Activated T-cell treated with anti-CD3 and anti-CD28 coated beads, Interleukin-2, amount 50 U/mL, for 1 hour (primary cell): Measurements from ENCODE around the gene TNPO2.

Experiments
- DNase-seq: peaks from one replicate; pipeline ENCODE4 v3.0.0-alpha.2; 2020

Gene TNPO2

GRCh38 chr19:12723641-12724426, at the start of gene TNPO2:
TNPO2 (minus strand) TSS chr19:12723932; CDS start chr19:12720977, 2,955 bp downstream.
- DNase-seq = peak; percentile 67

GRCh38 chr19:12772323-12772722, 48.6 kb upstream of the TNPO2 start:
- DNase-seq = no peak

GRCh38 chr19:12770922-12771321, 47.2 kb upstream of the TNPO2 start:
- DNase-seq = no peak

- DNase-seq = peak; percentile 55
These were observed 46.0 kb upstream of the TNPO2 start for GRCh38 chr19:12769689-12770088.

- DNase-seq = no peak
These were observed 43.9 kb upstream of the TNPO2 start for GRCh38 chr19:12767666-12768065.

GRCh38 chr19:12767150-12767549, 43.4 kb upstream of the TNPO2 start:
- no peak for DNase-seq

GRCh38 chr19:12766051-12766521, 42.4 kb upstream of the TNPO2 start:
- peak; percentile 90 for DNase-seq

- no peak for DNase-seq
These were observed 41.0 kb upstream of the TNPO2 start for GRCh38 chr19:12764698-12765097.

- no peak for DNase-seq
These were observed 39.4 kb upstream of the TNPO2 start for GRCh38 chr19:12763100-12763499.

- DNase-seq = no peak
These were observed 36.0 kb upstream of the TNPO2 start for GRCh38 chr19:12759686-12760085.

GRCh38 chr19:12757544-12758274, 34.0 kb upstream of the TNPO2 start:
- peak; percentile 73 for DNase-seq

GRCh38 chr19:12756150-12756883, 32.6 kb upstream of the TNPO2 start:
- no peak for DNase-seq

- no peak for DNase-seq
These were observed 30.9 kb upstream of the TNPO2 start for GRCh38 chr19:12754465-12755196.

- no peak for DNase-seq
These were observed 28.5 kb upstream of the TNPO2 start for GRCh38 chr19:12752056-12752781.

GRCh38 chr19:12751635-12752034, 27.9 kb upstream of the TNPO2 start, which contains the start of gene BEST2:
BEST2 (plus strand) TSS chr19:12751791; CDS start chr19:12752593, 802 bp downstream.
- no peak for DNase-seq

- no peak for DNase-seq
These were observed 27.1 kb upstream of the TNPO2 start for GRCh38 chr19:12750851-12751250.

- DNase-seq = no peak
These were observed 26.3 kb upstream of the TNPO2 start for GRCh38 chr19:12749938-12750521.

- no peak for DNase-seq
These were observed 24.8 kb upstream of the TNPO2 start for GRCh38 chr19:12748489-12748888.

GRCh38 chr19:12745166-12745897, 21.6 kb upstream of the TNPO2 start:
- no peak for DNase-seq

GRCh38 chr19:12737835-12738351, 14.2 kb upstream of the TNPO2 start:
- DNase-seq = no peak
